Stimulated activated CD4-positive, alpha-beta T cell treated with anti-CD3 and anti-CD28 coated beads, Interleukin-12 subunit alpha, Interleukin-12 subunit beta, amount 100 ng/mL, for 48 hours (primary cell): ENCODE measurements around the gene PLS1.
"Not testable (repeated sequence)": the region's sequence is repeated elsewhere in the genome, so short reads cannot be mapped to it uniquely, and the experiment has no call there.

Experiments
- DNase-seq, 3 donors: peaks; one replicate each; pipeline ENCODE4 v3.0.0-alpha.2; 2020; ENCODE audit warnings: low read depth in 2 of 3, low spot score in 1 of 3

The PLS1 gene

GRCh38 chr3:142595141-142595540 lies 1.1 kb upstream of the PLS1 start:
- no peak for DNase-seq

- no peak for DNase-seq
These were observed 627 bp upstream of the PLS1 start for GRCh38 chr3:142595581-142595950.

DNA sequence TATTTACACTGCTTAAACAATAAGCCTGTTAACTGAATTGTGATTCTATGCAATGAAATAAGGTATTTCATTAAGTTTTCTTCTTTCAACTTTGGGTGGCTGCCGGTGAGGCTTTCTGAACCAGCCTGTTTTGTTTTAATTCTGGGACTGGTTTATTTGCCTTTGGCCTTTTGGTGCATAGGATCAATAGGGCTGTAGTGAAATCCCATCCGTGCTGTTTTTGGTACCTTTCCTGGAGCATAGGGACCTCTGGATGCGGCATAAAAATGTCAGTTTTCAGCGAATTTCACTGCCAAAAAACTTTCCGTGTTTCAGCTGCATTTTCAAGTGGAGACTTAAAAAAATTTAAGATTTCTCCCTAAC lies 514 bp downstream of the PLS1 start:
- DNase-seq, result no peak

DNA sequence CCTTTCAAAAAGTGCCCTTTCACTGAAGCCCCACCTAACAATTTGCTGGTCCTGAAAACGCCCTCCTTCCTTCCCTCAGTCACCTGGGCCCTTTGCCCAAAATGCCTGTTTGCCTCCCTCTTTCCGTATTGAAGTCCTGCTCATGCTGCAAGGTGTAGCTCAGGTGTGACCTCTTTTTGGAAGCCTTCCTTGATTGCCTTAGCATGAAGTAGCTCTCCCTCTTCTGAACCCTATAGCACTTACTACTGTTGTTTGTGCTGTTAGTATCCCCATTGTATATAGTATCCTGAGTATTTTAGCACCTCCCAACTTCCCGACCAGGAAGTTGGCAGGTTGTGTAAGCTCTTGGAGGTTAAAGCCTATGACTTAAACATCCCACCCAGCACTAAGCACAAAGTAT lies 1.7 kb downstream of the PLS1 start:
- DNase-seq, result no peak

GRCh38 chr3:142601713-142602112 lies 5.5 kb downstream of the PLS1 start:
- DNase-seq, result no peak

- no peak for DNase-seq
These were observed 6.6 kb downstream of the PLS1 start for GRCh38 chr3:142602619-142603385.

GRCh38 chr3:142603386-142603705 lies 7.2 kb downstream of the PLS1 start:
- DNase-seq, result not testable (repeated sequence)

GRCh38 chr3:142604940-142605339 lies 8.7 kb downstream of the PLS1 start:
- DNase-seq, result no peak

GRCh38 chr3:142608631-142609030 lies 12.4 kb downstream of the PLS1 start:
- no peak for DNase-seq

- no peak for DNase-seq
These were observed 12.9 kb downstream of the PLS1 start for GRCh38 chr3:142609136-142609535.

GRCh38 chr3:142611206-142611605 lies 15.0 kb downstream of the PLS1 start:
- no peak for DNase-seq

GRCh38 chr3:142613491-142613890 lies 17.3 kb downstream of the PLS1 start:
- no peak for DNase-seq

DNA sequence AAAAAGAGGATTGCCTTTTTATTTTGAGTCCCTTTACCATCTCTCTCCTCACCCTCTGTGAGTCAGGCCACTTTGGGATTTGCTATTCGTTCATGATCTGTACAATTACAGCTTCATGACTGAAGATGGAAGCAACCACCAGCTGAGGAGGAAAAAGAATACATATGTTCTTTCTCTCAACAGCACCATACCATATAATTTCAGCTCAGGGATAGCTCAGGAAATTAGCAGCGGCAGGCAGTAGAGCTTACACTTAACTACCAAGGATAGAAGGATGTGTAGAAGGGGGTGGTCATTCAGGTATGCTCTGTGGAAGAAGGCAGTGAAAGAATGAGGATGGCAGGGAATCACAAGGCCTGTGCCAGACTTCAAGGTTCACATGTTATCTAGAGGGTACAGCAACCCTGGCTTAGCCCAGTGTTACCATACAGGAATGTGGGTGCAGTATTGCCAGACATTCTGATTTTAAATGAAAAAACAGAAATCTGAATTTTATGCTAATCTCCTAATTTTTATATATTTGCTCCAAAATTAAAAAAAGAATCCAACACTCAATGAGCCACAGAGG lies 17.9 kb downstream of the PLS1 start:
- DNase-seq, result no peak

DNA sequence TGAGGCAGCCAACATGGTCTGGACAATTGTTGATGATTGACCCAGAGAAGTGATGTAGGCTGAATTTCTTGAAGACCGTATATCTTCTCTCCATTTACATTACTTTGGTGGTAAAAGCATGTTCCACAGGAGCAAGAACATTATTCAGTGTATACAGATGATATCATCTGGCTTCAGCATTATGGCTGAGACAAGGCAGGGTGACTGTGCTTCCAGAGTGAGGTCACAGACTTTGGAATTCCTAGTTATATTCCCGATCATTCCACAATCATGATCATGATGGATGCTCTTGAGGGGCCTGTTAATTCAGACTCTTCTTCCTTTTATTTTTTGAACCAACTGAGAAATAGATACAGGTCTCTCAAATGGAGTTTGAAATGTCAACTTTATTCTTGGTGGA lies 19.0 kb downstream of the PLS1 start:
- DNase-seq, result no peak

DNA sequence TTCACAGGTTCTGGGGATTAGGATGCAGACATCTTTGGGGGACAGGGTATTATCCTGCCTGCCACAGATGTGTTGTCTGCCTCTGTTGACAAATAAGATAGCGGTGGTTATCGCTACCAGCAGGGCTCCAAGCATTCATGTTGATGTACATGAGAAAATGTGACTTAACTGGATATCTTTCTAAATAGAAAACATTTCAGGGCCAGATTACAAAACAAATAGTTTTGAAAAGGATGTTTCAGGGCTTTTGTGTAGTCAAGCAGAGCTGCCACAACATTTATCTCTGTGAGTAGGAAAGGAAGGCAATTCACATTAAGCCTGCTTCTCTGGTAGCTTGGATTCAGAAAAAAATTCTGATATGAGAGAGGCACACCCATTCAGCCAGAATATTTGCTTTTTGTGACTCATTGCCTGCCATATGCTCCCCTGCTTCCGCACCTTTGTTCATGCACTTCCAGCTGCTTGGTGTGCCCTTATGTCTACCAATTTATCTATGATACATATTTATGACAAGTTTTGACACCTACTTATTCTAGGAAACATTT lies 22.8 kb downstream of the PLS1 start:
- DNase-seq, result no peak

GRCh38 chr3:142622405-142622804 lies 26.2 kb downstream of the PLS1 start:
- no peak for DNase-seq

DNA sequence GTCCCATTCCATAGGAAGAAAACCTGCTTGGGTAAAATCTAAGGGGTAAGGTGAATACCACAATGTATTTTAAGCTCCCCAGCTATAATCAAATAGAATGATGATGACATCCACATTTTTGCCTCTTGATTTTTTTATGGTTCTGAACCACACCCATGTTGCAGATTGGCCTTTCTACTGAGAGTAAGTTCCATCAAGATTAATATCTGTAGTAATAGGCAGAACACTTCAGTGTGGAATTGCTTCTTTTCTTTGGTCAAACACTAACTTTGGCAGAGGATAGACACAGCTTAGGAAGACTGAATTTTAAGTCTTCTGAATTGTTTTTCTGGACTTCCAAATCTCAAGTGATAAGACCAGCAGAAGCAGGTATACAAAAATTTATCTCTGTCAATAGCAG lies 27.0 kb downstream of the PLS1 start:
- no peak for DNase-seq

DNA sequence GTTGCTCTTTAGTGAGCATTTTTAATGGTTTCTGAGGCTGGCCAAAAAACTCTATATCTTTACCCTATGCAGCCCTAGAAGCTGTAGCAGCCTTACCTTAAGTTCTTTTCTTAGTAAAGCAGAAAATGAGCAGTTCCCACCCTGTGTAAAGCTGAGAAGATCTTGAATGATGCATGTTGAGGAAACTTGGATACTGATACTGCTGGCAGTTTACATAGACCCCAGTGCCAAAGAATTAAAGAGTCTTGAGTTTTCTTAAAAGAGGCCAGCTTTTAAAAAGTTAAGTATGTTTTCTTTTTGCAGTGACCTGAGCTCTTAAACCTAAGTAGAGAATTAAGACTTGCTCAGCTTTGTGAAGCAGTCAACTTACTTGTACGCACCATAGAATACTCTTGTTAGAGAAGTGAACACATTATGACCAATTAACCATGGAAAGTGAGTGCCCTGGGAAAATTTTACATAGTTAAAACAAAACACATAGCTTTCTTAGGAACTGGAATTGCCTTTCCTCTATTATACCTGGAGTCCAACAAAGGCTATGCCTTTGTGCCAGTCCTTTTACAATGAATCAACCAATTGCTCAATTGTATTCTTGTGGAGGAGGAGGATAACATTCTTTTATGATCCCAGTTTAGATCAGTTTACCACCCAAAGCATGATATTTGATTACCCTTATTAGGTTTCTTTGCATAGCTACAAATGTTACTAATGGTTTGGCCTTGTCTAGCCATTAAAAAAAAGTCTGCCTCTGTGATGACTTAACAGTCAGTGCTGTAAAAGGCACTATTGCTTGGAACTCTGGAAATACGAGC lies 28.4 kb downstream of the PLS1 start:
- no peak for DNase-seq

GRCh38 chr3:142625153-142625440 lies 28.9 kb downstream of the PLS1 start:
- DNase-seq, result no peak

DNA sequence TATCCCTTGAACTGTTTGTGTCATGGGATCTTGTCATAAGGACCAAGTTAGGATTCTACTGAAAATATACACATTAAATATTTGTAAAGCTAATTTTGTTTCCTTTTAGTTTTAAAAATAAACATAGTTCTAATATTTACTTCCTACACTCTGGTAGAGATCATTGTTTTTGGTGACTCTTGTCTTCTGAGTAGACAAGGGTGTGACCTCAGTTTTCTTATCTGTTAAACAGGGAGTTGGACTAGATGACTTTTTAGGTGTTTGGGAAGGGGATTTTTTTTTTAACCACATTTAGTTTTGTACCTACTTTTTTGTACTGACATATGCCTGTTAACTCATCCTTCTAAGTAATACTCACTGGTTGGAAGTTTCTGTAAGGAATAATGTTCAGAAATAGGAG lies 30.8 kb downstream of the PLS1 start:
- no peak for DNase-seq

DNA sequence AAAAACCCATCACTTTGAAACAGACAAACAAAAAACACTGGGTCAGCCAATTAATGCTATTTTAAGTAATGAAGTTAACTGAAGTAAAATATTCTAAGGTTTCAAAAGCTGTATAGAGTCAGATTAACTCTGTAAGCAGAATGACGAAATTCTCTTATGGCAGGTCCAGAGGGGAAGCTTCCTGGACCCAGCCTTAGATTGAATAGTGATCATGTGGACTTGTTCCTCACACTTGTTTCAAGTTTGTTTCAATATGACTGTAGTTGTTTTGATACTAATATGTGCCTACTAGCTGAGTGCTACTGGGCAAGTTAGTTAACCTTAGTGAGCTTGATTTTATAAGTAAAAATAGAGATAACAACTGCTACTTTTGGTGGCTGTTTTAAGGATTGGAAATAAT lies 32.6 kb downstream of the PLS1 start:
- DNase-seq, result no peak

GRCh38 chr3:142633073-142633472 lies 36.9 kb downstream of the PLS1 start:
- DNase-seq, result no peak

GRCh38 chr3:142636050-142636449 lies 39.9 kb downstream of the PLS1 start:
- DNase-seq, result no peak
